Gastrocnemius medialis (tissue), 4 donors: ENCODE data around the gene SETBP1. TPM values are rescaled to one million over a fixed set of nuclear protein-coding genes. Genes with fewer than 3 reads are reported as not detected.

Source experiments
- ATAC-seq, 2 donors: fragments of 150-250 bp; one replicate each; pipeline ENCODE4 v1.9.1; 2016
- DNase-seq, 2 donors: peaks; one replicate each; pipeline ENCODE4 v3.0.0-alpha.2; 2019
- H3K27ac ChIP-seq, 4 donors: fragments of 200-600 bp; sonication (generic); 1 replicate in 1 of 4; 2 replicates in 3 of 4; pipeline ENCODE4 v1.5.1; 2016 to 2018; ENCODE audit warnings: mild to moderate bottlenecking in 2 of 4, moderate library complexity in 1 of 4
- H3K27me3 ChIP-seq, 3 donors: fragments of 200-600 bp; sonication (generic) in 2 of 3; 1 replicate in 1 of 3; 2 replicates in 2 of 3; pipeline versions ENCODE4 v1.5.1 to v1.6.0; 2016 to 2019; ENCODE audit warnings: mild to moderate bottlenecking in 1 of 3, moderate library complexity in 1 of 3
- H3K36me3 ChIP-seq, 2 donors: fragments of 200-600 bp; sonication (generic) in 1 of 2; one replicate each; pipeline ENCODE4 v1.5.1; 2017 to 2018
- H3K4me1 ChIP-seq, 2 donors: fragments of 200-600 bp; sonication (generic) in 1 of 2; one replicate each; pipeline ENCODE4 v1.5.1; 2016 to 2017; ENCODE audit warnings: mild to moderate bottlenecking in 2 of 2
- H3K4me3 ChIP-seq, 4 donors: fragments of 200-600 bp; sonication (generic) in 3 of 4; 1 replicate in 1 of 4; 2 replicates in 3 of 4; pipeline ENCODE4 v1.5.1; 2016 to 2019; ENCODE audit warnings: mild to moderate bottlenecking in 2 of 4
- H3K9me3 ChIP-seq, 3 donors: fragments of 200-600 bp; sonication (generic) in 2 of 3; 1 replicate in 1 of 3; 2 replicates in 2 of 3; pipeline ENCODE4 v1.5.1; 2016 to 2019
- CTCF ChIP-seq, 5 experiments: fragments of 450-650 bp in 3 of 5; fragments of 200-600 bp in 2 of 5; sonication (generic) in 2 of 5; IDR thresholded peaks in 4 of 5; conservative IDR thresholded peaks in 1 of 5; 1 replicate in 4 of 5; 2 replicates in 1 of 5; pipeline ENCODE4 v1.5.1; 2016 to 2019; ENCODE audit warnings: antibody characterized with exemption in 5 of 5, mild to moderate bottlenecking in 3 of 5, moderate library complexity in 3 of 5
- POLR2A ChIP-seq, 2 donors: fragments of 450-650 bp; IDR thresholded peaks; one replicate each; pipeline ENCODE4 v1.6.1; 2017; ENCODE audit warnings: antibody characterized with exemption in 2 of 2, mild to moderate bottlenecking in 2 of 2, moderate library complexity in 2 of 2
- in situ Hi-C, 4 donors: fragments of 200-750 bp; cut with MboI; loops; one replicate each; pipeline versions ENCODE4 v1.15.0 to v1.8.0; 2017; ENCODE audit warnings: low sequenced_read_pairs in 4 of 4
- intact Hi-C: fragments of 100-400 bp; cut with DNase I; formaldehyde crosslinking; loops from one replicate; pipeline ENCODE4 v1.15.1; 2023; ENCODE audit warnings: low total_unique reads
- total RNA-seq, 4 donors: library from RNA; depleted of rRNA; stranded (reverse); fragments of >200 nt; gene quantifications; one replicate each; pipeline versions ENCODE4 v1.1.0 to v1.2.3, GENCODE V29; 2016

Gene SETBP1
- total RNA-seq, 4 donors from 2014 or later = 9.2 to 20.0 (median 15.3) TPM

DNA sequence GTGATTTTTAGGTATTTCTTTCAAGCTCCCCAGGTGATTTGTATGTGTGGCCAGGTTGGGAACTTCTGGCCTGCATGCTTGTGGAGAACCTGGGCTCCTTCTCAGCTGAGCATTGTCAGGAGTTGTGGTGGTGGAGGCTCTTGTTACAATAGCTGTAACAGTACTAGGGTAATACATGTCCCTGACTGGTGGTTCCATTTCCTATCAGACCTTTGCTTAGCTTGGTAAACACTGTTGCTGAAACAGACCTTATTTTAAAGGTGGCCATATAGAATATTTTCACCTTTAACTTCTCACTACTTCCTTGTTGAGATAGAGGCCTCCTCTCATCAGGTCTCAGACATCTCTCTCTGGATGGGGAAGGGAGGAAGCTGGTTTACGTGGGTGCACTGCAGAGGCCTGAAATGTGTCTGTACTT, 79.2 kb downstream of the SETBP1 start:
- H3K36me3 ChIP-seq = no peaks in the 10 kb centered on the region
- ATAC-seq = peak; percentile 37 to 71

GRCh38 chr18:44761812-44762211, 81.1 kb downstream of the SETBP1 start:
- H3K27ac ChIP-seq = peak overlapping the region; percentile 15 to 79 (median 66)
- no peaks in the 10 kb centered on the region for H3K36me3 ChIP-seq
- in situ Hi-C loops (no loop called here), intact Hi-C loops (no loop called here)
- no peaks in the 10 kb centered on the region for H3K9me3 ChIP-seq
- H3K4me3 ChIP-seq = no peak overlapping the region
- no peaks in the 10 kb centered on the region for H3K27me3 ChIP-seq
- ATAC-seq (peak; percentile 64 to 80), DNase-seq (peak in 1 of 2 donors; percentile 76)
- peaks cover 59 to 67% of the 10 kb centered on the region in 2 donors for H3K4me1 ChIP-seq
- TF ChIP-seq CTCF (IDR thresholded peaks at IDR 0.05 in 4 of 5, conservative IDR thresholded peaks at IDR 0.05 in 1 of 5) (no peak), POLR2A (IDR thresholded peaks at IDR 0.05) (no peak)

More for the DNA sequence above, 79.2 kb downstream of the SETBP1 start:
- no peak for TF ChIP-seq CTCF (IDR thresholded peaks at IDR 0.05 in 4 of 5, conservative IDR thresholded peaks at IDR 0.05 in 1 of 5)
- TF ChIP-seq POLR2A (IDR thresholded peaks at IDR 0.05) = no peak
- H3K4me3 ChIP-seq = no peak overlapping the region
- intact Hi-C loops = no loop called here
- DNase-seq = no peak
- peak overlapping the region; percentile 46 to 68 (median 57) for H3K27ac ChIP-seq
- peaks cover 40 to 54% of the 10 kb centered on the region in 2 donors for H3K4me1 ChIP-seq
- H3K9me3 ChIP-seq = no peaks in the 10 kb centered on the region
- in situ Hi-C loops = no loop called here
- no peaks in the 10 kb centered on the region for H3K27me3 ChIP-seq

DNA sequence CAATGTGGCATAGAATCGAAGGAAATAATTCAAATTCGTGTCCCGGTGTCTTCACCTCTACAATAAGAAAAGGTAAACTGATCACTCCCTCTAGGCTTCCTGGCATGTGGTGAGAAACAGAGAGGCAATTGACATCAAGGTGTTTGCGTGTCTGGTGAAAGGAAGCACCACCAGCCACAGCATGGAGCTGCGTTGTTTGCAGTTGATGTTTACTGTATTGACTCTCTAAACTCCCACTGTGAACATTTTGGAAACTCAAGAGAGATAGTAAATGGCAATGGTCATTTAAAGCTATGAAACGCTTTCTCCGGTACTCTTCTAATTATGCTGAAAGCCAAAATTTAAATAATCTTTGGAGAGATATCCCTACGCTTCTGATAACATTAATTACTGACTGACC, 82.6 kb downstream of the SETBP1 start:
- no peaks in the 10 kb centered on the region for H3K36me3 ChIP-seq
- no peak overlapping the region for H3K4me3 ChIP-seq
- in situ Hi-C loops = no loop called here
- ATAC-seq (no peak), DNase-seq (no peak)
- no peaks in the 10 kb centered on the region for H3K27me3 ChIP-seq
- TF ChIP-seq CTCF (IDR thresholded peaks at IDR 0.05 in 4 of 5, conservative IDR thresholded peaks at IDR 0.05 in 1 of 5) (no peak), POLR2A (IDR thresholded peaks at IDR 0.05) (no peak)
- peak overlapping the region; percentile 14 to 79 (median 74) for H3K27ac ChIP-seq
- intact Hi-C loops = no loop called here
- H3K9me3 ChIP-seq = no peaks in the 10 kb centered on the region
- H3K4me1 ChIP-seq = peaks cover 74 to 82% of the 10 kb centered on the region in 2 donors

GRCh38 chr18:44764863-44765262, 84.2 kb downstream of the SETBP1 start:
- ATAC-seq (peak; percentile 21 to 45), DNase-seq (no peak)
- in situ Hi-C loops (no loop called here), intact Hi-C loops (no loop called here)
- TF ChIP-seq CTCF (IDR thresholded peaks at IDR 0.05 in 4 of 5, conservative IDR thresholded peaks at IDR 0.05 in 1 of 5) = no peak
- no peak for TF ChIP-seq POLR2A (IDR thresholded peaks at IDR 0.05)
- H3K9me3 ChIP-seq = no peaks in the 10 kb centered on the region
- H3K27me3 ChIP-seq = no peaks in the 10 kb centered on the region
- peak overlapping the region in 3 of 4 donors; percentile 11 to 42 (median 23) for H3K4me3 ChIP-seq
- H3K27ac ChIP-seq = peak overlapping the region; percentile 69 to 79 (median 78)
- H3K4me1 ChIP-seq = peaks cover 75 to 78% of the 10 kb centered on the region in 2 donors
- H3K36me3 ChIP-seq = no peaks in the 10 kb centered on the region

DNA sequence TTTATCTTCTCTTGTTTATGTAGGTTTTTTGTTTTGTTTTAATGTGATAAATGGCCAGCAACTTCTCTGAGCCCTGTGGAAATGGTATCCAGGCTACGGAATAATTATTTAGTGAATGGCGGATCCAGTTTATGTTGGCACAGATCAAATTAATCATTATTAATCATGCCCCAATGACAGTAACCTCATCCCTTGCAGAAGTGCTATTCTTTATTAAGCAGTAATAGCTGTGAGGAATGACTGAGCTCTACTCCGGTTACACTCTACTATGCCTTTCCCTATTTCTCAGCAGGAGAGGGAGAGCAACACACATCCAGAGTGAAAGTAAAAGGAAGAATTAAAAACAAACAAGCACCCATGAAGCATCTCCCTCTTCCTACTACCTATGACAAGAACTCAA, 84.8 kb downstream of the SETBP1 start:
- no peak for TF ChIP-seq POLR2A (IDR thresholded peaks at IDR 0.05)
- TF ChIP-seq CTCF (IDR thresholded peaks at IDR 0.05 in 4 of 5, conservative IDR thresholded peaks at IDR 0.05 in 1 of 5) = no peak
- H3K4me1 ChIP-seq = peaks cover 72 to 73% of the 10 kb centered on the region in 2 donors
- H3K27ac ChIP-seq = peak overlapping the region; percentile 69 to 79 (median 78)
- no peaks in the 10 kb centered on the region for H3K9me3 ChIP-seq
- H3K36me3 ChIP-seq = no peaks in the 10 kb centered on the region
- H3K4me3 ChIP-seq = peak overlapping the region in 3 of 4 donors; percentile 11 to 42 (median 23)
- intact Hi-C loops (no loop called here), in situ Hi-C loops (no loop called here)
- no peak for DNase-seq
- H3K27me3 ChIP-seq = no peaks in the 10 kb centered on the region
- peak; percentile 53 to 55 for ATAC-seq
